GM12878 (cell line): ENCODE data around the gene C9orf50. TPM values are rescaled to one million over a fixed set of nuclear protein-coding genes. Genes with fewer than 3 reads are reported as not detected.

Source experiments
- ATAC-seq: fragments of 200-7000 bp; cut with Tn5 transposase; 3 replicates; pipeline ENCODE4 v1.9.1; 2020; ENCODE audit warnings: mild to moderate bottlenecking, moderate library complexity
- BruUV-seq: library from RNA; stranded (reverse); fragments of 400-500 nt; replicated peaks from 2 replicates; lab custom pipeline; 2021; lab: Mats Ljungman, UMichigan
- CTCF ChIA-PET: fragments of 300-600 bp; sonication (Branson Sonifier 250); formaldehyde crosslinking; extraction: SDS; loops from one replicate; lab custom pipeline; 2021; ENCODE audit warnings: inconsistent platforms; lab: Yijun Ruan, JAX
- POLR2A ChIA-PET: fragments of 350-600 bp; formaldehyde crosslinking; extraction: SDS; loops from one replicate; lab custom pipeline; 2021; ENCODE audit warnings: inconsistent platforms; lab: Charles Lee
- RAD21 ChIA-PET: fragments of 300-600 bp; sonication (Branson Sonifier 250); formaldehyde crosslinking; loops from one replicate; lab custom pipeline; 2023; ENCODE audit warnings: antibody characterized with exemption; ENCODE audit not compliant: unreplicated experiment; lab: Charles Lee
- SMC1A ChIA-PET: fragments of 300-600 bp; sonication (Branson Sonifier 250); formaldehyde crosslinking; loops from one replicate; lab custom pipeline; 2023; ENCODE audit not compliant: unreplicated experiment, uncharacterized antibody; lab: Charles Lee
- DNase-seq: peaks from one replicate; pipeline ENCODE4 v3.0.0-alpha.2; 2011; ENCODE audit warnings: low read depth, low spot score
- FAIRE-seq: peaks from 3 replicates; lab custom pipeline; 2011; peaks lifted over from hg19 to GRCh38; lab: Jason Lieb, UNC
- H2AFZ ChIP-seq: 2 replicates; pipeline ENCODE4 v1.6.0; 2011; ENCODE audit warnings: low read depth, low read length, control low read depth; ENCODE audit not compliant: control insufficient read depth
- H3K27ac ChIP-seq: 2 replicates; pipeline ENCODE4 v1.5.1; 2011; ENCODE audit warnings: control low read depth; ENCODE audit not compliant: control insufficient read depth, insufficient read depth
- H3K27me3 ChIP-seq, 2 experiments: replicated peaks in 1 of 2; 2 replicates each; pipeline versions ENCODE4 v1.6.0 to v1.6.1; 2011; ENCODE audit warnings: low read length in 1 of 2; ENCODE audit not compliant: control insufficient read depth in 2 of 2, insufficient read depth in 2 of 2
- H3K36me3 ChIP-seq, 2 experiments: 2 replicates each; pipeline ENCODE4 v1.5.1; 2011; ENCODE audit warnings: low read length in 1 of 2; ENCODE audit not compliant: control insufficient read depth in 2 of 2, insufficient read depth in 2 of 2
- H3K4me1 ChIP-seq: 2 replicates; pipeline ENCODE4 v1.6.1; 2011; ENCODE audit warnings: mild to moderate bottlenecking, low read length, moderate library complexity, mixed read lengths; ENCODE audit not compliant: control insufficient read depth, insufficient read depth
- H3K4me2 ChIP-seq: 2 replicates; pipeline ENCODE4 v1.6.0; 2011; ENCODE audit warnings: control low read depth; ENCODE audit not compliant: control insufficient read depth, insufficient read depth
- H3K4me3 ChIP-seq: fragments of 200-600 bp; sonication (generic); 2 replicates; pipeline ENCODE4 v1.5.1; 2016
- H3K79me2 ChIP-seq: 2 replicates; pipeline ENCODE4 v1.6.0; 2011; ENCODE audit warnings: low read length; ENCODE audit not compliant: control insufficient read depth, insufficient read depth
- H3K9ac ChIP-seq: 2 replicates; pipeline ENCODE4 v1.8.0; 2011; ENCODE audit warnings: low read length, control low read depth, mixed read lengths; ENCODE audit not compliant: control insufficient read depth, insufficient read depth
- H3K9me3 ChIP-seq: replicated peaks from 3 replicates; pipeline ENCODE4 v1.5.1; 2011; ENCODE audit warnings: mild to moderate bottlenecking, low read length; ENCODE audit not compliant: control insufficient read depth, insufficient read depth
- H4K20me1 ChIP-seq: 2 replicates; pipeline ENCODE4 v1.6.0; 2011; ENCODE audit not compliant: control insufficient read depth, insufficient read depth
- BCL3 ChIP-seq: IDR thresholded peaks from 2 replicates; pipeline ENCODE4 v1.6.1; 2011; ENCODE audit warnings: borderline replicate concordance, low read depth, mild to moderate bottlenecking, moderate library complexity, low read length; ENCODE audit not compliant: insufficient read depth, poor library complexity, severe bottlenecking
- HCFC1 ChIP-seq: fragments of 150-350 bp; IDR thresholded peaks from 2 replicates; pipeline ENCODE4 v1.6.1; 2014; ENCODE audit warnings: low read length
- HDAC2 ChIP-seq: fragments of 200-600 bp; sonication (generic); IDR thresholded peaks from 2 replicates; pipeline ENCODE4 v1.6.1; 2017
- MEF2A ChIP-seq: IDR thresholded peaks from 2 replicates; pipeline ENCODE4 v1.6.1; 2011; ENCODE audit warnings: low read depth, mild to moderate bottlenecking, low read length, moderate library complexity; ENCODE audit not compliant: insufficient read depth
- PAX8 ChIP-seq: fragments of 450-650 bp; IDR thresholded peaks from 2 replicates; pipeline ENCODE4 v1.6.1; 2017; ENCODE audit warnings: mild to moderate bottlenecking, moderate library complexity
- PML ChIP-seq: IDR thresholded peaks from 2 replicates; pipeline ENCODE4 v1.6.1; 2012; ENCODE audit warnings: low read length, inconsistent platforms
- POLR2AphosphoS5 ChIP-seq: IDR thresholded peaks from 2 replicates; pipeline ENCODE4 v1.6.1; 2011; ENCODE audit warnings: mild to moderate bottlenecking, low read length, inconsistent platforms
- SMARCA5 ChIP-seq: fragments of 450-650 bp; IDR thresholded peaks from 2 replicates; pipeline ENCODE4 v1.6.1; 2017; ENCODE audit warnings: mild to moderate bottlenecking
- SP1 ChIP-seq: IDR thresholded peaks from one replicate; pipeline ENCODE4 v1.6.1; 2011; ENCODE audit warnings: low read depth, low read length
- TBL1XR1 ChIP-seq: IDR thresholded peaks from 2 replicates; pipeline ENCODE4 v1.6.1; 2012; ENCODE audit warnings: low read depth, low read length, improper control_type of control experiment
- WRNIP1 ChIP-seq: IDR thresholded peaks from 2 replicates; pipeline ENCODE4 v1.6.1; 2011; ENCODE audit warnings: low read depth, low read length, improper control_type of control experiment, borderline replicate concordance
- ZNF274 ChIP-seq: IDR thresholded peaks from one replicate; pipeline ENCODE4 v1.8.0; 2011; ENCODE audit not compliant: insufficient read length, insufficient read depth
- ZNF687 ChIP-seq: fragments of 450-650 bp; IDR thresholded peaks from 2 replicates; pipeline ENCODE4 v1.6.1; 2017; ENCODE audit warnings: mild to moderate bottlenecking, moderate library complexity
- WGBS: methylation state at CpG from one replicate; pipeline ENCODE4 v1.1.6; 2016; ENCODE audit warnings: low lambda C conversion rate; ENCODE audit not compliant: insufficient replicate concordance, insufficient coverage; ENCODE audit errors: missing lambda C conversion rate; 5-methylcytosine and 5-hydroxymethylcytosine counted together
- in situ Hi-C: fragments of 300-500 bp; cut with MboI; formaldehyde crosslinking; loops from 9 replicates; pipeline ENCODE4 v1.14.3; 2018; ENCODE audit warnings: mixed read lengths
- intact Hi-C: fragments of 100-400 bp; cut with micrococcal nuclease; formaldehyde crosslinking; loops from one replicate; pipeline ENCODE4 v1.14.2; 2022; ENCODE audit not compliant: unreplicated experiment
- polyA plus RNA-seq, 11 experiments: library from polyadenylated mRNA; depleted of rRNA in 4 of 11; unstranded in 6 of 11; stranded (reverse) in 5 of 11; fragments of >200 nt; fragmentation: Nextera tagmentation in 4 of 11; fragmentation: Illumina TruSeq in 1 of 11; extraction: Ambion mirVana in 4 of 11; extraction: Trizol in 1 of 11; gene quantifications; 1 replicate in 1 of 11; 2 replicates in 10 of 11; pipeline versions ENCODE4 v1.2.1 to v1.2.3, GENCODE V29; 2011 to 2016; ENCODE audit warnings: inconsistent platforms in 2 of 11, missing spikeins in 2 of 11, low read depth in 1 of 11
- total RNA-seq, 4 experiments: library from RNA; depleted of rRNA in 3 of 4; stranded (reverse); fragments of >200 nt in 3 of 4; fragmentation: Illumina TruSeq in 1 of 4; extraction: Trizol in 1 of 4; gene quantifications; 2 replicates each; pipeline versions ENCODE4 v1.2.1 to v1.2.3, GENCODE V29; 2013 to 2021

C9orf50 gene
- total and polyA plus RNA-seq, 10 of the 15 experiments (the other 5 are each of a cell fraction or from before 2014, with no cell fraction given), result not detected

GRCh38 chr9:129649726-129650679 lies 29.1 kb upstream of the C9orf50 start:
- BruUV-seq, result no TSS peak
- WGBS, result 57% methylated on average over 19 of the region's 20 CpGs

GRCh38 chr9:129648764-129649115 lies 27.8 kb upstream of the C9orf50 start:
- CTCF ChIA-PET, result no interaction called here
- RAD21 ChIA-PET, result no interaction called here
- no peaks in the 10 kb centered on the region for H4K20me1 ChIP-seq
- no peak overlapping the region for H3K27ac ChIP-seq
- H3K4me2 ChIP-seq, result no peak overlapping the region
- H3K79me2 ChIP-seq, result no peaks in the 10 kb centered on the region
- DNase-seq (no peak), ATAC-seq (no peak), FAIRE-seq (no peak)
- H3K4me3 ChIP-seq, result no peak overlapping the region
- POLR2A ChIA-PET, result no interaction called here
- H3K4me1 ChIP-seq, result no peaks in the 10 kb centered on the region
- no TSS peak for BruUV-seq
- 28% methylated on average over 9 of the region's 10 CpGs for WGBS
- H3K27me3 ChIP-seq, result no peaks in the 10 kb centered on the region; a peak in 1 of 4 replicates
- H3K9me3 ChIP-seq, result no peaks in the 10 kb centered on the region
- in situ Hi-C loops, result loop anchor here (5.0 kb wide), 1 partner anchor 134 kb away; no protein-coding TSS in a partner anchor
- no peaks in the 10 kb centered on the region for H3K36me3 ChIP-seq
- SMC1A ChIA-PET, result no interaction called here
- intact Hi-C loops, result no loop called here
- no peak overlapping the region for H3K9ac ChIP-seq
- H2AFZ ChIP-seq, result no peak overlapping the region
- TF ChIP-seq TBL1XR1 (no peak), BCL3 (no peak), SP1 (no peak), SMARCA5 (no peak), PAX8 (no peak), ZNF274 (no peak), ZNF687 (no peak), POLR2AphosphoS5 (no peak), HCFC1 (no peak), PML (no peak)

More at GRCh38 chr9:129649726-129650679, 29.1 kb upstream of the C9orf50 start:
- ChIA-PET RAD21 (no interaction called here), POLR2A (no interaction called here), SMC1A (no interaction called here), CTCF (no interaction called here)
- Histone ChIP-seq H3K4me1 (no peaks in the 10 kb centered on the region), H3K4me3 (no peak overlapping the region), H3K79me2 (no peaks in the 10 kb centered on the region), H2AFZ (no peak overlapping the region), H3K27ac (no peak overlapping the region), H3K27me3 (no peaks in the 10 kb centered on the region; a peak in 1 of 4 replicates), H4K20me1 (no peaks in the 10 kb centered on the region), H3K4me2 (no peak overlapping the region), H3K9ac (no peak overlapping the region), H3K9me3 (no peaks in the 10 kb centered on the region), H3K36me3 (no peaks in the 10 kb centered on the region; a peak in 1 of 4 replicates)
- in situ Hi-C loops, result loop anchor here (5.0 kb wide), 1 partner anchor 132 kb away; no protein-coding TSS in a partner anchor
- no peak for ATAC-seq
- intact Hi-C loops, result no loop called here
- no peak for TF ChIP-seq MEF2A
- no peak for TF ChIP-seq HDAC2
- TF ChIP-seq WRNIP1, result no peak
- no peak for DNase-seq
- no peak for FAIRE-seq
